GM19452 (cell line): Measurements from ENCODE around the gene GPRASP3.
A peak's percentile ranks its signal among the peaks of the same experiment; 100 is the strongest.
"Not testable (repeated sequence)": the region's sequence is repeated elsewhere in the genome, so short reads cannot be mapped to it uniquely, and the experiment has no call there.

Source experiments
- ATAC-seq: cut with Tn5 transposase; IDR thresholded peaks from one replicate; pipeline ENCODE4 v1.9.1; 2021; ENCODE audit not compliant: unreplicated experiment

The GPRASP3 gene

GRCh38 chrX:102720237-102721168, at the start of gene GPRASP3:
Gene GPRASP3 (plus strand): TSS chrX:102720743. CDS start chrX:102748996, 28,253 bp downstream.
- peak; percentile 99 for ATAC-seq

- ATAC-seq, result no peak
Measured at GRCh38 chrX:102672856-102673255, 47.7 kb upstream of the GPRASP3 start.

- ATAC-seq, result not testable (repeated sequence)
Measured at GRCh38 chrX:102677479-102677878, 43.1 kb upstream of the GPRASP3 start.

- no peak for ATAC-seq
Measured at GRCh38 chrX:102684772-102685520, 35.6 kb upstream of the GPRASP3 start.

- no peak for ATAC-seq
Measured at GRCh38 chrX:102694749-102695148, 25.8 kb upstream of the GPRASP3 start.

- ATAC-seq, result no peak
Measured at GRCh38 chrX:102696306-102696705, 24.2 kb upstream of the GPRASP3 start.

- ATAC-seq, result no peak
Measured at GRCh38 chrX:102697494-102697893, 23.0 kb upstream of the GPRASP3 start.

GRCh38 chrX:102708900-102709299, 11.6 kb upstream of the GPRASP3 start:
- no peak for ATAC-seq

GRCh38 chrX:102711872-102712215, 8.7 kb upstream of the GPRASP3 start:
- no peak for ATAC-seq

- ATAC-seq, result no peak
Measured at GRCh38 chrX:102712216-102712966, 8.2 kb upstream of the GPRASP3 start, which contains the start of gene GPRASP2. Gene GPRASP2 (plus strand): TSS chrX:102712448. CDS start chrX:102714870, 2,422 bp downstream.

GRCh38 chrX:102712981-102713625, 7.4 kb upstream of the GPRASP3 start:
- no peak for ATAC-seq

- no peak for ATAC-seq
Measured at GRCh38 chrX:102714994-102715393, 5.5 kb upstream of the GPRASP3 start.

GRCh38 chrX:102715967-102716366, 4.6 kb upstream of the GPRASP3 start:
- ATAC-seq, result no peak

GRCh38 chrX:102721169-102721506, 595 bp downstream of the GPRASP3 start:
- ATAC-seq, result not testable (repeated sequence)

- no peak for ATAC-seq
Measured at GRCh38 chrX:102723456-102723855, 2.9 kb downstream of the GPRASP3 start.

GRCh38 chrX:102727761-102728160, 7.2 kb downstream of the GPRASP3 start:
- no peak for ATAC-seq

- ATAC-seq, result no peak
Measured at GRCh38 chrX:102728646-102729045, 8.1 kb downstream of the GPRASP3 start.

GRCh38 chrX:102739657-102740056, 19.1 kb downstream of the GPRASP3 start:
- ATAC-seq, result no peak

GRCh38 chrX:102744307-102744706, 23.8 kb downstream of the GPRASP3 start:
- no peak for ATAC-seq

GRCh38 chrX:102745513-102745856, 24.9 kb downstream of the GPRASP3 start:
- no peak for ATAC-seq
